SH-SY5Y (cell line): ENCODE measurements around the gene TMEM117.

ENCODE experiments used
- GATA2 ChIP-seq: IDR thresholded peaks from 2 replicates; pipeline ENCODE4 v1.6.1; 2011; ENCODE audit warnings: mild to moderate bottlenecking, low read depth, low read length
- GATA3 ChIP-seq: IDR thresholded peaks from 2 replicates; pipeline ENCODE4 v1.6.1; 2011; ENCODE audit warnings: low read depth, mild to moderate bottlenecking, low read length, moderate library complexity

DNA sequence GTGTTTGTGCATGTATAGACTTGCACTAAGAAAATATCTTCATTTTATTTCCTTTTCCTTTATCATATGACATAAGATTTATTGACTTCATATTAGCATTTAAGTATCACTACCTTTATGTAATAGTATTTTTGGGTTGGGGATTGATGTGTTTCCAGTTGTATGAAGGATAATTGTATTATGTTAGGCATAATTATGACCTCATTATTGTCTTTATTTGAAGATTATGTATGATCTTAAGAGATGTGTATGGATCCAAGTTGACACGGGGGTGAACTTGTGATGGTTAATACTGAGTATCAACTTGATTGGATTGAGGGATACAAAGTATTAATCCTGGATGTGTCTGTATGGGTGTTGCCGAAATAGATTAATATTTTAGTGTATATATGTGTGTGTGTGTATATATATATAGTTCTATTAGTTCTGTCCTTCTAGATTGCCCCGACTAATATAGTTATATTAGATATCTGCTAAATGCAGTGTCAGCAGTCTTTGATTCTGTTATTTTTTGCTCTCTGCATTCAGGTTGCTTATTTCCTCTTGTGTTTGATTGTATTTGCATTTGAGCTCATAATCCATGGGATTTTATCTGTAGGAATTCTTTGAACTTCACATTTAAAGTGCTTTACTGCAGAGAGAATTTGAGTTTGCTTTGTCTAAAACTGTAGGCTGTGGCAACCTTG lies 211.0 kb downstream of the TMEM117 start:
- TF ChIP-seq GATA3 (no peak), GATA2 (no peak)
